Measurements from ENCODE around the gene TTLL11.

TTLL11 gene

GRCh38 chr9:122060481-122060880, 32.6 kb downstream of the TTLL11 start:
- H3K27ac ChIP-seq = peak overlapping the region; percentile 26

GRCh38 chr9:122059955-122060324, 33.2 kb downstream of the TTLL11 start:
- Histone ChIP-seq H2AFZ (no peak overlapping the region), H3K9ac (no peak overlapping the region), H3K4me2 (ENCODE audit: low read length) (peak overlapping the region; percentile 29), H3K27me3 (ENCODE audit: control insufficient read depth, insufficient read depth, low read length) (no peaks in the 10 kb centered on the region), H3K27ac (peak overlapping the region; percentile 26), H3K4me3 (ENCODE audit: low read depth, low read length) (no peak overlapping the region), H3K36me3 (ENCODE audit: control insufficient read depth, insufficient read depth, low read length) (no peaks in the 10 kb centered on the region), H3K79me2 (no peaks in the 10 kb centered on the region), H3K4me1 (peaks cover 12% of the 10 kb centered on the region), H3K9me3 (ENCODE audit: control insufficient read depth, low read length) (no peaks in the 10 kb centered on the region)
- TF ChIP-seq, protein P1, sequence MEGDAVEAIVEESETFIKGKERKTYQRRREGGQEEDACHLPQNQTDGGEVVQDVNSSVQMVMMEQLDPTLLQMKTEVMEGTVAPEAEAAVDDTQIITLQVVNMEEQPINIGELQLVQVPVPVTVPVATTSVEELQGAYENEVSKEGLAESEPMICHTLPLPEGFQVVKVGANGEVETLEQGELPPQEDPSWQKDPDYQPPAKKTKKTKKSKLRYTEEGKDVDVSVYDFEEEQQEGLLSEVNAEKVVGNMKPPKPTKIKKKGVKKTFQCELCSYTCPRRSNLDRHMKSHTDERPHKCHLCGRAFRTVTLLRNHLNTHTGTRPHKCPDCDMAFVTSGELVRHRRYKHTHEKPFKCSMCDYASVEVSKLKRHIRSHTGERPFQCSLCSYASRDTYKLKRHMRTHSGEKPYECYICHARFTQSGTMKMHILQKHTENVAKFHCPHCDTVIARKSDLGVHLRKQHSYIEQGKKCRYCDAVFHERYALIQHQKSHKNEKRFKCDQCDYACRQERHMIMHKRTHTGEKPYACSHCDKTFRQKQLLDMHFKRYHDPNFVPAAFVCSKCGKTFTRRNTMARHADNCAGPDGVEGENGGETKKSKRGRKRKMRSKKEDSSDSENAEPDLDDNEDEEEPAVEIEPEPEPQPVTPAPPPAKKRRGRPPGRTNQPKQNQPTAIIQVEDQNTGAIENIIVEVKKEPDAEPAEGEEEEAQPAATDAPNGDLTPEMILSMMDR (IDR thresholded peaks at IDR 0.05) = no peak

More at GRCh38 chr9:122060481-122060880, 32.6 kb downstream of the TTLL11 start:
- Histone ChIP-seq H3K27me3 (ENCODE audit: control insufficient read depth, insufficient read depth, low read length) (no peaks in the 10 kb centered on the region), H2AFZ (no peak overlapping the region), H3K4me3 (ENCODE audit: low read depth, low read length) (no peak overlapping the region), H3K4me2 (ENCODE audit: low read length) (peak overlapping the region; percentile 29), H3K9me3 (ENCODE audit: control insufficient read depth, low read length) (no peaks in the 10 kb centered on the region), H3K79me2 (no peaks in the 10 kb centered on the region), H3K9ac (no peak overlapping the region), H3K4me1 (peaks cover 12% of the 10 kb centered on the region), H3K36me3 (ENCODE audit: control insufficient read depth, insufficient read depth, low read length) (no peaks in the 10 kb centered on the region)
- TF ChIP-seq, protein P1 (IDR thresholded peaks at IDR 0.05) = no peak

GRCh38 chr9:122059214-122059954, 33.7 kb downstream of the TTLL11 start:
- H3K79me2 ChIP-seq = no peaks in the 10 kb centered on the region
- peak overlapping the region; percentile 26 for H3K27ac ChIP-seq
- no peak overlapping the region for H3K4me3 ChIP-seq (ENCODE audit: low read depth, low read length)
- no peak overlapping the region for H2AFZ ChIP-seq
- peaks cover 12% of the 10 kb centered on the region for H3K4me1 ChIP-seq
- H3K36me3 ChIP-seq (ENCODE audit: control insufficient read depth, insufficient read depth, low read length) = no peaks in the 10 kb centered on the region
- TF ChIP-seq, protein P1 (IDR thresholded peaks at IDR 0.05) = no peak
- no peak overlapping the region for H3K9ac ChIP-seq
- H3K4me2 ChIP-seq (ENCODE audit: low read length) = peak overlapping the region; percentile 29
- no peaks in the 10 kb centered on the region for H3K27me3 ChIP-seq (ENCODE audit: control insufficient read depth, insufficient read depth, low read length)
- H3K9me3 ChIP-seq (ENCODE audit: control insufficient read depth, low read length) = no peaks in the 10 kb centered on the region

- TF ChIP-seq, protein P1 (IDR thresholded peaks at IDR 0.05) = no peak
- Histone ChIP-seq H3K27ac (no peak overlapping the region), H3K4me3 (ENCODE audit: low read depth, low read length) (no peak overlapping the region), H3K79me2 (no peaks in the 10 kb centered on the region), H3K4me2 (ENCODE audit: low read length) (no peak overlapping the region), H3K9ac (no peak overlapping the region), H3K36me3 (ENCODE audit: control insufficient read depth, insufficient read depth, low read length) (no peaks in the 10 kb centered on the region), H3K4me1 (peaks cover 12% of the 10 kb centered on the region), H2AFZ (no peak overlapping the region), H3K27me3 (ENCODE audit: control insufficient read depth, insufficient read depth, low read length) (no peaks in the 10 kb centered on the region), H3K9me3 (ENCODE audit: control insufficient read depth, low read length) (no peaks in the 10 kb centered on the region)
Observed at GRCh38 chr9:122058709-122059108, 34.4 kb downstream of the TTLL11 start.

- Histone ChIP-seq H3K4me1 (peaks cover 12% of the 10 kb centered on the region), H3K27me3 (ENCODE audit: control insufficient read depth, insufficient read depth, low read length) (no peaks in the 10 kb centered on the region), H2AFZ (no peak overlapping the region), H3K36me3 (ENCODE audit: control insufficient read depth, insufficient read depth, low read length) (no peaks in the 10 kb centered on the region), H3K27ac (no peak overlapping the region), H3K79me2 (peaks cover 2% of the 10 kb centered on the region), H3K9ac (no peak overlapping the region), H3K4me2 (ENCODE audit: low read length) (no peak overlapping the region), H3K9me3 (ENCODE audit: control insufficient read depth, low read length) (no peaks in the 10 kb centered on the region), H3K4me3 (ENCODE audit: low read depth, low read length) (no peak overlapping the region)
- TF ChIP-seq, protein P1 (IDR thresholded peaks at IDR 0.05) = no peak
Observed at GRCh38 chr9:122058051-122058450, 35.1 kb downstream of the TTLL11 start.
